SU-DHL-6 (cell line): ENCODE measurements around the gene CCDC127.

Experiments used
- CTCF ChIP-seq: fragments of 200-600 bp; sonication (generic); IDR thresholded peaks from one replicate; pipeline ENCODE4 v1.5.1; 2017; ENCODE audit warnings: antibody characterized with exemption, mild to moderate bottlenecking, low read length, moderate library complexity; ENCODE audit not compliant: insufficient read depth, poor library complexity, severe bottlenecking
- EZH2phosphoT487 ChIP-seq: fragments of 200-600 bp; sonication (generic), shearing (Covaris generic); conservative IDR thresholded peaks from 2 replicates; pipeline ENCODE4 v1.6.1; 2018; ENCODE audit warnings: mild to moderate bottlenecking, antibody characterized with exemption, low read length, moderate library complexity, mixed read lengths

DNA sequence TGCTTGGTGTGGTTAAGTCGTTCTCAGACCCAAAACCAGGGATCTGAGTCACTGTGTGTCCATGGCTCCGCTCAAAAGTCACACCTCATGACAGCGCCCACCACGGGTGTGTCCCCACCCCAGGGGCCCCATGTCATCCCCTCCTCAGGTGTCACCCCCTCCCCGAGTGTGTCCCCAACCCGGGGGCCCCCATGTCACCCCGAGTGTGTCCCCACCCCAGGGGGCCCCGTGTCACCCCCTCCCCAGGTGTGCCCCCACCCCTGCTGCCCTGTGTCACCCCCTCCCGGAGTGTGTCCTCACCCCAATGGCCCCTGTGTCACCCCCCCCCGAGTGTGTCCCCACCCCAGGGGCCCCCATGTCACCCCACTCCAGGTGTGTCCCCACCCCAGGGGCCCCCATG lies 21.6 kb downstream of the CCDC127 start:
- TF ChIP-seq CTCF (no peak), EZH2phosphoT487 (no peak)
